Smooth muscle cell (in vitro differentiated cells): Measurements from ENCODE around the gene PARD3. TPM values are rescaled to one million over a fixed set of nuclear protein-coding genes. Genes with fewer than 3 reads are reported as not detected.

Experiments used
- DNase-seq: peaks from one replicate; lab custom pipeline; 2025; ENCODE audit not compliant: unreplicated experiment; lab: John Stamatoyannopoulos, UW
- H2AFZ ChIP-seq: fragments of 200-600 bp; sonication (generic); 2 replicates; pipeline ENCODE4 v1.6.0; 2016; ENCODE audit warnings: antibody characterized with exemption, low read depth, mild to moderate bottlenecking
- H3F3A ChIP-seq: fragments of 200-600 bp; sonication (generic); 2 replicates; pipeline ENCODE4 v1.6.0; 2017; ENCODE audit warnings: antibody characterized with exemption, low read depth
- H3K27ac ChIP-seq: fragments of 200-600 bp; sonication (generic); 2 replicates; pipeline ENCODE4 v1.5.1; 2016; ENCODE audit warnings: low read depth, mild to moderate bottlenecking
- H3K27me3 ChIP-seq: fragments of 200-600 bp; sonication (generic); 2 replicates; pipeline ENCODE4 v1.6.1; 2016; ENCODE audit warnings: low read depth, mild to moderate bottlenecking
- H3K36me3 ChIP-seq: fragments of 200-600 bp; sonication (generic); 2 replicates; pipeline ENCODE4 v1.5.1; 2016; ENCODE audit warnings: low read depth
- H3K4me1 ChIP-seq: fragments of 200-600 bp; sonication (generic); 2 replicates; pipeline ENCODE4 v1.5.1; 2016; ENCODE audit warnings: low read depth
- H3K4me2 ChIP-seq: fragments of 200-600 bp; sonication (generic); 2 replicates; pipeline ENCODE4 v1.6.0; 2016; ENCODE audit warnings: mild to moderate bottlenecking
- H3K4me3 ChIP-seq: fragments of 200-600 bp; sonication (generic); 2 replicates; pipeline ENCODE4 v1.5.1; 2016; ENCODE audit warnings: mild to moderate bottlenecking
- H3K79me2 ChIP-seq: fragments of 200-600 bp; sonication (generic); 2 replicates; pipeline ENCODE4 v1.6.0; 2016; ENCODE audit warnings: low read depth, mild to moderate bottlenecking
- H3K9ac ChIP-seq: fragments of 200-600 bp; sonication (generic); 2 replicates; pipeline ENCODE4 v1.6.0; 2016; ENCODE audit warnings: low read depth
- H3K9me3 ChIP-seq: fragments of 200-600 bp; sonication (generic); replicated peaks from 2 replicates; pipeline ENCODE4 v1.5.1; 2016; ENCODE audit warnings: low read depth
- H4K20me1 ChIP-seq: fragments of 200-600 bp; sonication (generic); 2 replicates; pipeline ENCODE4 v1.6.0; 2016; ENCODE audit warnings: low read depth
- CTCF ChIP-seq: fragments of 200-600 bp; sonication (generic); IDR thresholded peaks from 2 replicates; pipeline ENCODE4 v1.5.1; 2017; ENCODE audit warnings: borderline replicate concordance, mild to moderate bottlenecking, antibody characterized with exemption; ENCODE audit not compliant: insufficient read depth, poor library complexity, severe bottlenecking
- WGBS: methylation state at CpG from one replicate; pipeline ENCODE4 v1.1.7; 2016; ENCODE audit warnings: low lambda C conversion rate; 5-methylcytosine and 5-hydroxymethylcytosine counted together
- polyA plus RNA-seq: library from polyadenylated mRNA; unstranded; fragments of >200 nt; fragmentation: Nextera tagmentation; extraction: Ambion mirVana; gene quantifications from 2 replicates; pipeline ENCODE4 v1.2.1, GENCODE V29; 2016
- total RNA-seq: library from RNA; depleted of rRNA; stranded (reverse); fragments of >200 nt; gene quantifications from 2 replicates; pipeline ENCODE4 v1.2.3, GENCODE V29; 2014

PARD3 gene
- total and polyA plus RNA-seq, 2 experiments from 2014 or later, result 17.5 to 26.0 TPM

GRCh38 chr10:34131152-34131551 lies 683.9 kb downstream of the PARD3 start:
- WGBS, result 93% methylated on average over 6 of the region's 6 CpGs
- no peaks in the 10 kb centered on the region for H3K79me2 ChIP-seq

GRCh38 chr10:34127676-34128075 lies 687.4 kb downstream of the PARD3 start:
- Histone ChIP-seq H3K9me3 (no peaks in the 10 kb centered on the region), H3K27me3 (no peaks in the 10 kb centered on the region), H3K79me2 (no peaks in the 10 kb centered on the region), H3K36me3 (no peaks in the 10 kb centered on the region), H2AFZ (no peak overlapping the region), H4K20me1 (no peaks in the 10 kb centered on the region), H3K4me1 (peaks cover 16% of the 10 kb centered on the region), H3K27ac (no peak overlapping the region), H3F3A (no peaks in the 10 kb centered on the region), H3K4me3 (no peak overlapping the region), H3K9ac (no peak overlapping the region), H3K4me2 (no peak overlapping the region)
- DNase-seq, result no peak
- no peak for TF ChIP-seq CTCF
- WGBS, result 96% methylated on average over 1 of the region's 1 CpG

More at GRCh38 chr10:34131152-34131551, 683.9 kb downstream of the PARD3 start:
- peaks cover 3% of the 10 kb centered on the region for H3K4me1 ChIP-seq
- no peak for DNase-seq
- TF ChIP-seq CTCF, result no peak
- no peak overlapping the region for H2AFZ ChIP-seq
- H3K4me2 ChIP-seq, result no peak overlapping the region
- H3F3A ChIP-seq, result no peaks in the 10 kb centered on the region
- H3K27me3 ChIP-seq, result no peaks in the 10 kb centered on the region
- no peak overlapping the region for H3K27ac ChIP-seq
- no peaks in the 10 kb centered on the region for H3K9me3 ChIP-seq
- H3K36me3 ChIP-seq, result no peaks in the 10 kb centered on the region
- H4K20me1 ChIP-seq, result no peaks in the 10 kb centered on the region
- H3K4me3 ChIP-seq, result no peak overlapping the region
- no peak overlapping the region for H3K9ac ChIP-seq

DNA sequence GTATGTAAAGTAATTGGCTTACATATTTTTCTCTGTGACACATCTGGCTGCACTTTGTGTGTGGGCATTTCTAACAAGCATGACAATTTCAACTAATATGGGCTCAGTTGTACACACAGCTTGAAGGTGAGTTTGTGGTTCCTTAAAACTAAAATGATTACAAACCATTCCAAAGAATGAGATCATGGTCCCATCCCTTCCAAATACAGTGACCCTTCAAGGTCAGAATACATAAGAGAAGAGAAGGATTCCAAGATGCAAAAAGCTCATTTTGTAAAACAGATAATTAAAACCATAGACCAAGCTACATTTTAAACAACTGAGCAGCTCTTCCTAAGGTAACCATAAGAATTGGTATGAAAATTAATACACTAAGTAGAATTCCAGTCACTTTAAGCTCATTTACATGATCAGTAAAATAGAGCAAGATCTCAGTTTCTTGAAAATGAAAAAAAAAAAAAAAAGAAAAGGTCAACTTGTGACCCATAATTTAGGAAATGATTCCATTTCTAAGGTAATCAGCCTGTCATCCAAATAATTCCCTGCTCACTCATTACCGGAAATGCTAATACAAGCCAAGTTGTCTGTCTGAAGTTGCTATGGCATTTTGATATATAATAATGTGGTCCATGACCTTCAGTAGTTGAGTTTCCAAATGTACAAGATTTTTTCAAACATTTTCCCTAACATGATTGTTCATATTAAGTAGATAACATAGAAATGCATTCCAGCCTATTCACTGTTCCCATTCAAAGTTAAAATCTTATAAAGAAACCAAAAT lies 688.5 kb downstream of the PARD3 start:
- Histone ChIP-seq H3K79me2 (no peaks in the 10 kb centered on the region), H2AFZ (no peak overlapping the region), H3K36me3 (no peaks in the 10 kb centered on the region), H4K20me1 (no peaks in the 10 kb centered on the region), H3F3A (no peaks in the 10 kb centered on the region), H3K27me3 (no peaks in the 10 kb centered on the region), H3K9me3 (no peaks in the 10 kb centered on the region), H3K27ac (no peak overlapping the region), H3K4me2 (no peak overlapping the region), H3K4me1 (peaks cover 16% of the 10 kb centered on the region), H3K4me3 (no peak overlapping the region), H3K9ac (no peak overlapping the region)
- TF ChIP-seq CTCF, result no peak
- WGBS, result 89% methylated on average over 1 of the region's 1 CpG
- DNase-seq, result no peak

GRCh38 chr10:34125702-34126101 lies 689.4 kb downstream of the PARD3 start:
- no peaks in the 10 kb centered on the region for H4K20me1 ChIP-seq
- 63% methylated on average over 5 of the region's 5 CpGs for WGBS
- no peak overlapping the region for H3K4me2 ChIP-seq
- no peak overlapping the region for H3K27ac ChIP-seq
- H3K4me3 ChIP-seq, result no peak overlapping the region
- H3F3A ChIP-seq, result no peaks in the 10 kb centered on the region
- DNase-seq, result no peak
- no peaks in the 10 kb centered on the region for H3K79me2 ChIP-seq
- no peaks in the 10 kb centered on the region for H3K36me3 ChIP-seq
- no peak overlapping the region for H2AFZ ChIP-seq
- no peaks in the 10 kb centered on the region for H3K9me3 ChIP-seq
- H3K9ac ChIP-seq, result no peak overlapping the region
- no peaks in the 10 kb centered on the region for H3K27me3 ChIP-seq
- peaks cover 16% of the 10 kb centered on the region for H3K4me1 ChIP-seq
- TF ChIP-seq CTCF, result no peak
